HG02981 (cell line): ENCODE results near the gene ASB17.
A peak's percentile ranks its signal among the peaks of the same experiment; 100 is the strongest.
"Not testable (repeated sequence)": the region's sequence is repeated elsewhere in the genome, so short reads cannot be mapped to it uniquely, and the experiment has no call there.

Experiments used
- ATAC-seq: cut with Tn5 transposase; IDR thresholded peaks from one replicate; pipeline ENCODE4 v1.9.1; 2021; ENCODE audit warnings: mild to moderate bottlenecking, moderate library complexity; ENCODE audit not compliant: unreplicated experiment

Gene ASB17, protein sequence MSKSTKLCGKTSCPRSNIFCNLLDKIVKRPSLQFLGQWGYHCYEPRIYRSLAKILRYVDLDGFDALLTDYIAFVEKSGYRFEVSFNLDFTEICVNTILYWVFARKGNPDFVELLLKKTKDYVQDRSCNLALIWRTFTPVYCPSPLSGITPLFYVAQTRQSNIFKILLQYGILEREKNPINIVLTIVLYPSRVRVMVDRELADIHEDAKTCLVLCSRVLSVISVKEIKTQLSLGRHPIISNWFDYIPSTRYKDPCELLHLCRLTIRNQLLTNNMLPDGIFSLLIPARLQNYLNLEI

DNA sequence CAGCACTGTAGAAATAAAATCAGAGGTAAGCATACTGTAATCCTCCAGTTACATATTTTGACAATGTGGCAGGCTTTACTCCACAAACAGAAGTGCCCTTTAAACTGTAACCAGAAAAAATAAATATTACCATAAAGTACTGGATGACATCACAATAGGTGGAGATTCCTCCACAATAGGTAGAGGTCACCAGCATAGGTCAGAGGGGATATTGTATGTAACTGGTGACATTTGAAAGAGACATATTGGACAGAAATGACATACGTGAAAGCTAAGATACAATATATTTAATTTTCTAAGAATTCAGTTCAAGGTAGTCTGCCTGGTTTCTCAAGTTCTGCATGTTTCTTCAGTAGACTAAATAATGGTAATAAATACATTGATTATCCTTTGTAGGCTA is at the start of gene ASB17:
TSS of gene ASB17 (minus strand) at position 101 of the 400 bp plus-strand sequence. CDS start 113 bp downstream, outside the sequence.
- no peak for ATAC-seq

DNA sequence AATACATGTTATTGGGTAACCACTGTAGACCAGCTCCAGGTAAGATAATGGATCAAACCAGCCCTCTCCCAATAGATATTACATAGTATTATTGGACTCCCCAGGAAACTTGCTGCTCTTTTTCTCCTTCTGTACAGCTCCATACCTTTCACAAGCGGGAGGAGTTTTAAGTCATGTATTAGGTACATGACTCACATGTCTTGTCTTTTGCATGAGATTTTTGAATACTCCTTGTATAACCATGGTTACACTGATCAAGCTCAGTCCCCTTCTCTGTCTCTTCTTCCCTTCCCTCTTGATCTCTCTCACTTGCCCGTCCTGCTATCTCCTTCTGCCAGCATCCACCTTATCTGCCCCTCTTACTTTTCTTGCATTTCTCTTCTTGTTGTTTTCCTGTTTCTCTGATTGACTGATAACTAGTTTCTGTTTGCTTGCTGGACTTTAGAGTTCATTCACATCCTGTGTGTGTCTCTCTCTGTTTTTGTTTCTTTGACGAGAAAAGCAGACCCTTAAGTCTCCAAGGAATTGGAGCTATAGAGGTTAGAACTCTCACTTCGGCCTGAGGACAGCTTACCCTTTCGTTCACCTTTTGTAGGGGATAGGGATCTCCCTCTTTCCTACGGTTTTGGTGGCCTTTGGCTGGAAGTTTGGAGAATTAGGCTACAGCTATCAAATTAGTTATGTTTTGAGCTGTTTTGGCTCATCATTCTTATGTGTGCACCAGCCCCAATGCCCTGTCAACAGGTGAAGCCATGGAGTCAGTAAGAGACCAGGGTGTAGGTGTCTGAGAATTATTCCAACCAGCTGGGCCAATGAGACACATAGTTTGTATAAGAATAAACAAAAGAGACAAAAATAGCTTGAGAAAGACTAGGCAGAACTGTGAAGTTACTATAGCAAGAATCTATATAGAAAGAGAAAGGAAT is 49.0 kb upstream of the ASB17 start:
- ATAC-seq: peak; percentile 45

DNA sequence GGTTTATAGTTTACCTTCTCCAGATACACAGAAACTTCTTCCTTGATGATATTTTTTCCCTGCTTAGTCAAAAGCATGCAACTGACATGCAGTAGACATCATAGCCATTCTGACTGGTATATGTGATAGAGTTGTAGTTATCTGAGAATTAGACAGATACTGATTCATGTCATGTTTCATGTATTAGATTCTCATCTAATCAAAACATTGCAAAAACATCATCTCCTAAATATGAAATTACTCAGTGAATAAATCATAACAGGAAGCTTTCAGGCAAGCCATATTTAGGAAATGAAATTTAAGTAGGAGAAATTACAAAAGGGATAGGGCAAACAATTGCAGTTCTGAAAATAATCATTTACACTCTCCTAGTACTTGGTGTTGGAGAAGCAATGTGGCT is 38.4 kb upstream of the ASB17 start:
- no peak for ATAC-seq

DNA sequence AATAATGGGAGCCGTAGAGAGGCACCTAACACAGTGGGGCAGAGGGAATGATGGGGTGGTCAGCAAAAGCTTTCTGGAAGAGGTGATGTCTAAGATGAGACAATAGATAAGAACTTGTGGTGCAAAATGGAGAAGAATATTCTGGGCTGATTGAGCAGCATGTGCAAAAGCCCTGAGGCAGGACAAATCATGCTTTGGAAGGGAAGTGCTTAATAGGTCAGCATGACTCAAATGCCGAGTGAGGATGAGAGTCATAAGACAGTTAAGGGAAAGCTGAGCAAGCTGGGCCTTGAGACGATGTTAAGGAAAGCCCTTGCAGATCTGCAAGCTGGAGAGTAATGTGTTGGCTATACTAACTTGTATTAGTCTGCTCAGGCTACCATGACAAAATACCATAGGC is 37.3 kb upstream of the ASB17 start:
- ATAC-seq: no peak

DNA sequence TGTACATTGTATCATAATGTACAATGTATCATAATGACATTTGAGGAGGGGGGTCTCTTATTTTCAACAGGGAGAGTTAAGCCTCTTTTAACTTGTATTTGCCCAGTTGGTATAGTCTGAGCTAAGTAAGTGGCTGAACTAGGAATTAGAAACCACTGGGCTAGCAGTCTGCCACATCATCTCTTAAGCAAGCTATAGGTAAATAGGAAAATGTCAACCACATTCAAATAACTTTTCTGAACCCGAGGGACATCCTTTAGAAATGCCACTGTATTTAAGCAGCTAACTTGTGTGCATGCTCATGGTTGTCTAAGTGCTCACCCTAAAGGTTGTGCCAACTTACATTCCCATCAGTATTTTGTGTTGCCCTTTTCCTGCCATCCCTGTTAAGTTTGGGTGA is 35.5 kb upstream of the ASB17 start:
- no peak for ATAC-seq

DNA sequence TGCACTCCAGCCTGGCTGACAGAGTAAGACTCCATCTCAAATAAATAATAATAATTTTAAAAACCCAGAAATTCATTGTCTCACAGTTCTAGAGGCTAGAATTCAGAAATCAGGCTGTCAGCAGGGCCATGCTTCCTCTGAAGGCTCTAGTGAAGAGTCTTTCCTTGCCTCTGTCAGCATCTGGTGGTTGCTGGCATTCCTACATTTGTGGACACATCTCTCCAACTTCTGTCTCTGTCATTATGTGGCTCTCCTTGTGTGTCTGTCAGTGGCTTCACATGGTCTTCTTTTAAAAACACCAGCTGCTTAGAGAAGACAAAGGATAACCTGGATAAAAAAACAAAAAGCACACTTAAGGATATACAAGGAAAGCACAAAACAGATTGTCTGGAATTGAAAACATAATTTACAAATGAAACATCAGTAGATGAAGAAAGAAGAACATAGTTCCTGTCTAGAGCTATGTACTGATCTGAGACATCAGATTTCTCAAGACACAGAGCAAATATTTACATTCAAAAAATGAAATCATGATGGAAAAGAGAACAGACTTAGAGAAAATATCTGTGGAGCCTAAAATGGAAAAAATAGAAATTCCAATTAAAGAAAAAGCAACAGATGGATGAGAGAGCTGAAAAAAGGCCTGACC is 32.7 kb upstream of the ASB17 start:
- no peak for ATAC-seq

DNA sequence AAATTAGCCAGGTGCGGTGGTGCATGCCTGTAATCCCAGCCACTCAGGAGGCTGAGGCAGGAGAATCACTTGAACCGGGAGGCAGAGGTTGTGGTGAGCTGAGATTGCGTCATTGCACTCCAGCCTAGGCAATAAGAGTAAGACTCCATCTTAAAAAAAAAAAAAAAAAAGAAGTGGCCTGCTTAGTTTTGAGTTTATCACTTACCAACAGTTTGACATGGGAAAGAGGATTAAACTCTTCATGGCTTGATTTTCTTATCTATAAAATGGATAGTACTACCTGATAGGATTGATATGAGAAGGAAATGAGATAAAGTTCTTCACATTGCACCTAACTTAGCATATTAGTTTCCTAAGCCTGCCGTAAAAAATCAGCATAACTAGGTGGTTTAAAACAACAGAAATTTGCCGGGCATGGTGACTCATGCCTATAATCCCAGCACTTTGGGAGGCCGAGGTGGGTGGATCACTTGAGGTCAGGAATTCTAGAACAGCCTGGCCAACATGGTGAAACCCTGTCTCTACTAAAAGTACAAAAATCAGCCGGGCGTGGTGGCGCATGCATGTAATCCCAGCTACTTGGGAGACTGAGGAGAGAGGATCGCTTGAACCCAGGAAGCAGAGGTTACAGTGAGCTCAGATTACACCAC is 32.0 kb upstream of the ASB17 start:
- ATAC-seq: not testable (repeated sequence)

DNA sequence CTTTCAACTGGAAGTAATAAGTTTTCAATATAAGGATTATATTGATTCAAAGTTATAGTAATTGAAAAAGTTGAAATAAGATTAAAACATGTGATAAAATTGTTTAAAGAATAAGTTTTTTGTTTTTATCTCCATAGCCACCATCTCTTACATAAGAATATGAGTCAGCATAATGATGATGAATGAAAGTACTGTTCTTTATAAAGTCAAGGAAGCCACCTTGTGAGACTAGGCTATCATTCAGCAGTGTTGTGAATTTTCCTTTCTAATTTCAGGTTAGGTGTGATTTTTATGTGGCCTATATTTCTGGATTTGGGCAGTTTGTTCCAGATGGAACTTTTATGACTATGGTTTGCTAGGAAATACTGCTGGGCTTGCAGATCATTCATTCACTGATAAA is 22.4 kb upstream of the ASB17 start:
- ATAC-seq: no peak

DNA sequence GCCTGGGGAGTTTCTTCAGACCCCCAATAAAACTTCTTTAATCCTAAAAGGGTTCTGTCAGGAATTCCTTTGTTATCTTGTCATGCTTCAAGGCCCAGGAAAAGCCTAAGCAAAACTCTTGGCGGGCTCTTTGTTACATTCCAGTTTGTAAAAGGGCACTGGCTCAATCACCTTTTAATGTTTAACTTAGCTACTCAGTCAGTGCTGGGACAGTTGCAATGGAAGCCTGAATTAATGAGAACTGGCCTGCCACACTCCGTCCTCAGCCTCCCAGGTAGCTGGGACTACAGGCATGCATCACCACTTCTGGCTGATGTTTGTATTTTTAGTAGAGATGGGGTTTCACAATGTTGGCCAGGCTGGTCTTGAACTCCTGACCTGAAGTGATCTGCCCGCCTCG is 21.3 kb upstream of the ASB17 start:
- no peak for ATAC-seq

DNA sequence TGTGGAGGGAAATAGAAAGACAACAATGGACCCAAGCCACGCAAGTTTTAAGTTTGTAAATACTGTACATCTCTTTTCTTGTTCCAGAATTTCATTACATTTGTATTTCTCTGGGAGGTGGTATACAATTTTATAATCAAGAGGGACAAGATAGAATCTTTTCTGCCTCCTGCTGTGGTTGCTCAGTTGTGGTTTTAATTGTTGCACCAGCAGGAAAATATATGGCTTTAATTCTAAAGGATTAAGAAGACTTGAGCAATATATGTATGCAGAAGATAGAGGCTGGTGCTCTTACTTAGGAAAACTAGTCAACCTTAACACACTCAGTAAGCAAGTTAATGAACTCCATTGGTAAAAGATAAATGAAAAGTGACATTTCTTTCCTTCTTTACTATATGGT is 19.8 kb upstream of the ASB17 start:
- ATAC-seq: no peak

DNA sequence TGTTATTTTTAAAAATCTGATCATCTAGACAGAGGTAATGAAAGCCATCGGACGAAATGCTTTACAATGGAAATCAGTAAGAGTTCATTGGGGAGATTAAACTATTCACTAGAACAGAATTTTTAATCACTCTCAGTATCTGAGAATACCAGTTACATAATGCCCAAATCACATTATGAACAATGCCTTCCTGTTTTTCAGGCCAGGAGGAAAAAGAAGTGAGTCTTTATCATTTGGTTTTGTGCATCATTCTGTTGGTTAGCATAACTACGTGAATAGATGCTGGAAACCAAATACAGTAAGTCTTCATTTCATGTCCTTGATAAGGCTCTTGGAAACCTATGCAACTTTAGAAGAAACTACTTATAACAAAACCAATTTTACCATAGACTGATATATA is 18.0 kb upstream of the ASB17 start:
- ATAC-seq: no peak

DNA sequence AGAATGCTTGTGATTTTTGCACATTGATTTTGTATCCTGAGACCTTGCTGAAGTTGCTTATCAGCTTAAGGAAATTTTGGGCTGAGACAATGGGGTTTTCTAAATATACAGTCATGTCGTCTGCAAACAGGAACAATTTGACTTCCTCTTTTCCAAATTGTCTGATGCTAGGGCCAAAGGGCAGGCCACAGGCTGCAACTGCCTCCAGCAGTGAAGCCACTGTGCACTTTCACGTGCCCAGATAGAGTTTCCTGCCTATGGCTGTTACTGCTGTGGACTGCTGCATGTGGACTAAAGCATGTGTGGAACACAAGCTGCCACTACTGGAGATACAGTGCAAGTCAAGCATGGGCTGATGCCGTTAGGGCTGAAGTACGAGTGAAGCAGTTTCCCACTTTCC is 10.8 kb upstream of the ASB17 start:
- not testable (repeated sequence) for ATAC-seq

DNA sequence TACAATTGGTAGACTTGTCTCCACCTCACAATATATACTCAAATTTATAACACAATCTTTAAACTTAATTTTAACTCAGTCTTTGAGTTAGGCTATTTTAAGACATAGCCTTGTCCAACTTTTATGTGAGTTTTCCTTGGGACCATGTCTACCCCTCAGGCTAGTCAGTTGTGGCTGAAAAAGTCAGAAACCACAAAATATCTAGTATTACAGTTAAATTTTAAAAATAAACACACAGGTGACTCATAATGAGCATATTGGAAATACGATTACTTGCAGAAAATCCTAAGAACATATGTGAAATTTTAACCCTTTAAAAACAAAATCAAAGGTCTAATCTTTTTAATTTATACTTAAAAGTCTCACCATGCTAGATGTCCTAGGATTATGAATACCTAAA is 4.8 kb upstream of the ASB17 start:
- ATAC-seq: no peak

DNA sequence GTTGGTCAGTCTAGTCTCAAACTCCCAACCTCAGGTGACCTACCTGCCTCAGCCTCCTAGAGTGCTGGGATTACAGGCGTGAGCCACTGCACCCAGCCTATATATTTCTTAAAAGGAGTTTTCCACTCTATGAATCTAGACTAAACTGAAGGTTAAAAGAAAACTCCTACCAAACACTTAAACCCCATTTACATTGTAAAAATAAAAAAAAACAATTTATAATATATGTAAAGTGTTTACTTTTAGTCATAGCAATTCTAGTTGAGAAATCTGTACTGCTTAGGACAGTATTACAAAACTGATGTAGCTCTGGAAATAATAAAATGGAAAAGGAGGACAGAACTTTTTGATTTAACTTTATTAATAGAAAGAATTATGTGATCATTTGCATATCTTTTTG is 9.5 kb downstream of the ASB17 start:
- no peak for ATAC-seq

DNA sequence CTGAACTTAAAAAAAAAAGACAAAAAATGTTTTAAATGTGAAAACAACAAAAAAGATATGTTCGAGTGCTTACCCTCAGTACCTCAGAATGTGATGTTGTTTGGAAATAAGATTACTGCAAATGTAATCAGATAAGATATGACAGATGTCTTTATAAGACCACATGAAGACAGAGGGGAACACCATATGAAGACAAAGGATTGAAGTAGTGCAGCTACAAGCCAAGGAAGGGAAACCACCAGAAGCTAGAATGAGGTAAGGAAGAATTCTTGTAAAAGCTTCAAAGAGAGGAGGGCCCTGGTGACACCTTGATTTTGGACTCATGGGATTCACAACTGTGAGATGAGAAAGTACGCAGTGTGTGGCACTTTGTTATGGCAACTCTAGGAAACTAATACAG is 15.4 kb downstream of the ASB17 start:
- no peak for ATAC-seq

DNA sequence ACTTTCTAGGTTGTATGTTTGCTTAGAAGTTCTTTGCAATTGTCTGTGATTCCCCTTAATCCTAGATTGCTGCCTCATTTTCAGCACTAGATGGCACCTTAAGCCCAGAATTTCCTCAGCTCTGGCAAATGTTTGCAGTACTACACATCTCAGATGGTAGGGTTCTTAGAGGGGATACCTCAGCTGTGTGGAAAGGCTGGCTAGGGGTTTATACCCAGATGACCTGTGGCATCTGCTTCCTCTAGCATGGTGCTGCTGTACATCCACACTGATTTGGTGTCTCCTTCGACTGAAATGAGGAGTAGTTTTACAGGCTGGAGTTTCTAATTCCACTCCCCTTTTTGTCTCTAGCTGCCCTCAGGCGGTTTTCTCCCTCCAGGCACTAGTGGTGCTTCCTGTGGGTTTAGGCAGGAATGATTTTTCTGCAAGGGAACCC is 23.5 kb downstream of the ASB17 start:
- ATAC-seq: peak; percentile 75

DNA sequence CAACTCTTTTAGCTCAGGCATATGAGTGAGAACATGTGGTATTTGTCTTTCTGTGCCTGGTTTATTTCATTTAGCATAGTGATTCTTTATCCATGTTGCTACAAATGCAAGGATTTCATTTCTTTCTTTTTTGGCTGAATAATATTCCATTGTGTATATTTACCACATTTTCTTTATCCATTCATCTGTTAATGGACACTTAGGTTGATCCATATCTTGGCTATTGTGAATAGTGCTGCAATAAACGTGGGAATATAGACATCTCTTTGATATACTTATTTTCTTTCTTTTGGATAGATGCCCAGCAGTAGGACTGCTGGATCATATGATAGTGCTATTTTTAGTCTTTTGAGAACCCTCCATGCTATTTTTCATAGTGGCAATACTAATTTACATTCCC is 30.8 kb downstream of the ASB17 start:
- ATAC-seq: no peak

DNA sequence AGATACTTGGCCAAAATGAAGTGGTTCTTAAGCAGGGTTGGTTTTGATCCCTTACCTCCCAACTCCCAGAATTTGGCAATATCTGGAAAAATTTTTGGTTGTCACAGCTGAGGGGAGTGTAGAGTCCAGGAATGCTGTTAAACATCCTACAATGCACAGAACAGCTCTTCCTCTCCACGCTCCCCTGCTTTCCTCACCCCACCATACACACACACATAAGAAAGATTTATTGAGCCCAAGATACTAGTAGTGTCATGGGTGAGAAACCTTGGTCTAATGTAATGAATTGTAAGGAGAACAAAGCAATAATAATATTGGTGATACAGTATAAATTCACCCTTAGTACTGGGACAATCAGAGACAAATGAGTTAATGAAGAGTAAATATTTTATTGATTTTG is 47.8 kb downstream of the ASB17 start:
- ATAC-seq: no peak

DNA sequence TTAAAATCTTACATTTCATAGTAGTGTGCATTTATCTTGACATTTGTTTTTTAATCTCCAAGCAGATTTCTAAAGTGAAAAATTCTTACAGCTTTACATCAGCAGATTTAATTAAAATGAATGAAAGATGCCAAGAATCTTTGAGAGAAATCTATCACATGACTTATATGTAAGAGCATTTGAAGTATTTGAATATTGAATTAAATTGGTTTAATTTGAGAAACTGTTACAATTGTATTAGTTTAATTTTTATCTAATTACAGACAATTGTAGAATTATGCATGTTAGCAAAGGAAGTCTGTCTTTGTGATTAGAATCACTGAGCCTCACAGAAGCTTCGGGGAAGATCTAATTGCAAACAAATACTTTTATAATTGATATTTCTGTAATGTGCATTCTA is 52.2 kb downstream of the ASB17 start:
- no peak for ATAC-seq

DNA sequence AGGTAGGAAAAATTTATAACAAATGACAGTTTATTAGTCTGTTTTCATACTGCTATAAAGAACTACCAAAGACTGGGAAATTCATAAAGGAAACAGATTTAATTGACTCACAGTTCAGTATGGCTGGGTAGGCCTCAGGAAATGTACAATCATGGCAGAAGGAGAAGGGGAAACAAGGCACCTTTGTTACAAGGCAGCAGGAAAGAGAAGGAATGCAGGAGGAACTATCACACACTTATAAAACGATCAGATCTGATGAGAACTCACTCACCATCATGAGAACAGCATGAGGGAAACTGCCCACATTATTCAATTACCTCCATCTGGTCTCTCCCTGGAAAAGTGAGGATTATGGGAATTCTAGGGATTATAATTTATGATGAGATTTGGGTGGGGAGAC is 61.3 kb downstream of the ASB17 start:
- ATAC-seq: no peak
